LHCN-M2 (cell line): ENCODE measurements around the gene TRAF3. TPM values are rescaled to one million over a fixed set of nuclear protein-coding genes. Genes with fewer than 3 reads are reported as not detected.
"Not testable (repeated sequence)": the region's sequence is repeated elsewhere in the genome, so short reads cannot be mapped to it uniquely, and the experiment has no call there.

ENCODE experiments used
- DNase-seq: peaks from one replicate; pipeline ENCODE4 v3.0.0-alpha.2; 2012; ENCODE audit warnings: low read depth
- total RNA-seq: library from RNA; depleted of rRNA; stranded (reverse); fragments of >200 nt; gene quantifications from 2 replicates; pipeline ENCODE4 v1.2.3, GENCODE V29; 2014

TRAF3 gene
- total RNA-seq, 1 experiment from 2014 or later = 17.0 TPM

GRCh38 chr14:102885737-102886447 is 108.6 kb downstream of the TRAF3 start:
- no peak for DNase-seq

GRCh38 chr14:102888748-102889147 is 111.5 kb downstream of the TRAF3 start:
- no peak for DNase-seq

- no peak for DNase-seq
Observed at GRCh38 chr14:102889615-102890014, 112.4 kb downstream of the TRAF3 start.

- DNase-seq = no peak
Observed at GRCh38 chr14:102891111-102891510, 113.9 kb downstream of the TRAF3 start.

GRCh38 chr14:102891556-102891955 is 114.3 kb downstream of the TRAF3 start:
- peak; percentile 34 for DNase-seq

GRCh38 chr14:102892651-102893050 is 115.4 kb downstream of the TRAF3 start:
- no peak for DNase-seq

- DNase-seq = no peak
Observed at GRCh38 chr14:102893452-102893851, 116.2 kb downstream of the TRAF3 start.

GRCh38 chr14:102896735-102897134 is 119.5 kb downstream of the TRAF3 start:
- DNase-seq = not testable (repeated sequence)

- no peak for DNase-seq
Observed at GRCh38 chr14:102897299-102898027, 120.2 kb downstream of the TRAF3 start.

GRCh38 chr14:102898298-102898697 is 121.0 kb downstream of the TRAF3 start:
- no peak for DNase-seq

- no peak for DNase-seq
Observed at GRCh38 chr14:102898776-102899515, 121.7 kb downstream of the TRAF3 start.

- DNase-seq = no peak
Observed at GRCh38 chr14:102899516-102899900, 122.3 kb downstream of the TRAF3 start.

GRCh38 chr14:102900631-102901571 is 123.7 kb downstream of the TRAF3 start:
- no peak for DNase-seq

- DNase-seq = no peak
Observed at GRCh38 chr14:102901633-102902032, 124.4 kb downstream of the TRAF3 start.

- DNase-seq = no peak
Observed at GRCh38 chr14:102902086-102902485, 124.8 kb downstream of the TRAF3 start.

- no peak for DNase-seq
Observed at GRCh38 chr14:102902523-102903247, 125.4 kb downstream of the TRAF3 start.

GRCh38 chr14:102903248-102903888 is 126.1 kb downstream of the TRAF3 start:
- DNase-seq = no peak

GRCh38 chr14:102903889-102904512 is 126.8 kb downstream of the TRAF3 start:
- no peak for DNase-seq
